ENCODE results near the gene AUH. TPM values are rescaled to one million over a fixed set of nuclear protein-coding genes. Genes with fewer than 3 reads are reported as not detected.
A peak's percentile ranks its signal among the peaks of the same experiment; 100 is the strongest.

The AUH gene
- total RNA-seq, 1 donor from 2014 or later, result 21.9 TPM

GRCh38 chr9:91222457-91222856, 139.3 kb downstream of the AUH start:
- peak overlapping the region; percentile 72 for H3K27ac ChIP-seq (ENCODE audit: low read depth, low read length)

GRCh38 chr9:91221332-91221731, 140.4 kb downstream of the AUH start:
- Histone ChIP-seq H3K4me1 (ENCODE audit: control insufficient read depth in 3 of 3, insufficient read depth in 3 of 3, low read length in 3 of 3) (peaks cover 5 to 15% (median 11%) of the 10 kb centered on the region in 3 donors), H3K27me3 (ENCODE audit: control insufficient read depth in 3 of 3, insufficient read depth in 3 of 3, low read length in 3 of 3) (no peaks in the 10 kb centered on the region), H3K4me3 (ENCODE audit: low read length in 3 of 3) (no peak overlapping the region), H3K9me3 (ENCODE audit: control insufficient read depth in 3 of 3, low read length in 3 of 3) (no peaks in the 10 kb centered on the region), H3K27ac (ENCODE audit: low read depth, low read length) (peak overlapping the region; percentile 72), H3K9ac (ENCODE audit: low read depth in 1 of 3, low read length in 3 of 3) (no peak overlapping the region), H3K36me3 (ENCODE audit: control insufficient read depth in 3 of 3, insufficient read depth in 3 of 3, low read length in 3 of 3) (peaks cover 9 to 15% (median 10%) of the 10 kb centered on the region in 3 donors)

More at GRCh38 chr9:91222457-91222856, 139.3 kb downstream of the AUH start:
- Histone ChIP-seq H3K9ac (ENCODE audit: low read depth in 1 of 3, low read length in 3 of 3) (peak overlapping the region in 2 of 3 donors; percentile 35 to 42), H3K9me3 (ENCODE audit: control insufficient read depth in 3 of 3, low read length in 3 of 3) (no peaks in the 10 kb centered on the region), H3K36me3 (ENCODE audit: control insufficient read depth in 3 of 3, insufficient read depth in 3 of 3, low read length in 3 of 3) (peaks cover 9 to 15% (median 10%) of the 10 kb centered on the region in 3 donors), H3K4me1 (ENCODE audit: control insufficient read depth in 3 of 3, insufficient read depth in 3 of 3, low read length in 3 of 3) (peaks cover 5 to 15% (median 11%) of the 10 kb centered on the region in 3 donors), H3K27me3 (ENCODE audit: control insufficient read depth in 3 of 3, insufficient read depth in 3 of 3, low read length in 3 of 3) (no peaks in the 10 kb centered on the region), H3K4me3 (ENCODE audit: low read length in 3 of 3) (no peak overlapping the region)

GRCh38 chr9:91220491-91221135, 141.1 kb downstream of the AUH start:
- Histone ChIP-seq H3K4me1 (ENCODE audit: control insufficient read depth in 3 of 3, insufficient read depth in 3 of 3, low read length in 3 of 3) (peaks cover 5 to 15% (median 11%) of the 10 kb centered on the region in 3 donors), H3K4me3 (ENCODE audit: low read length in 3 of 3) (no peak overlapping the region), H3K9ac (ENCODE audit: low read depth in 1 of 3, low read length in 3 of 3) (no peak overlapping the region), H3K27ac (ENCODE audit: low read depth, low read length) (peak overlapping the region; percentile 72), H3K36me3 (ENCODE audit: control insufficient read depth in 3 of 3, insufficient read depth in 3 of 3, low read length in 3 of 3) (peaks cover 9 to 15% (median 10%) of the 10 kb centered on the region in 3 donors), H3K9me3 (ENCODE audit: control insufficient read depth in 3 of 3, low read length in 3 of 3) (no peaks in the 10 kb centered on the region), H3K27me3 (ENCODE audit: control insufficient read depth in 3 of 3, insufficient read depth in 3 of 3, low read length in 3 of 3) (no peaks in the 10 kb centered on the region)

GRCh38 chr9:91220021-91220420, 141.7 kb downstream of the AUH start:
- H3K4me1 ChIP-seq (ENCODE audit: control insufficient read depth in 3 of 3, insufficient read depth in 3 of 3, low read length in 3 of 3), result peaks cover 5 to 15% (median 14%) of the 10 kb centered on the region in 3 donors
- no peak overlapping the region for H3K9ac ChIP-seq (ENCODE audit: low read depth in 1 of 3, low read length in 3 of 3)
- H3K4me3 ChIP-seq (ENCODE audit: low read length in 3 of 3), result no peak overlapping the region
- no peaks in the 10 kb centered on the region for H3K9me3 ChIP-seq (ENCODE audit: control insufficient read depth in 3 of 3, low read length in 3 of 3)
- no peak overlapping the region for H3K27ac ChIP-seq (ENCODE audit: low read depth, low read length)
- peaks cover 9 to 15% (median 10%) of the 10 kb centered on the region in 3 donors for H3K36me3 ChIP-seq (ENCODE audit: control insufficient read depth in 3 of 3, insufficient read depth in 3 of 3, low read length in 3 of 3)
- H3K27me3 ChIP-seq (ENCODE audit: control insufficient read depth in 3 of 3, insufficient read depth in 3 of 3, low read length in 3 of 3), result no peaks in the 10 kb centered on the region

GRCh38 chr9:91219557-91219956, 142.2 kb downstream of the AUH start:
- peaks cover 5 to 18% (median 15%) of the 10 kb centered on the region in 3 donors for H3K4me1 ChIP-seq (ENCODE audit: control insufficient read depth in 3 of 3, insufficient read depth in 3 of 3, low read length in 3 of 3)
- H3K27ac ChIP-seq (ENCODE audit: low read depth, low read length), result no peak overlapping the region
- no peaks in the 10 kb centered on the region for H3K9me3 ChIP-seq (ENCODE audit: control insufficient read depth in 3 of 3, low read length in 3 of 3)
- H3K4me3 ChIP-seq (ENCODE audit: low read length in 3 of 3), result no peak overlapping the region
- H3K36me3 ChIP-seq (ENCODE audit: control insufficient read depth in 3 of 3, insufficient read depth in 3 of 3, low read length in 3 of 3), result peaks cover 9 to 15% (median 10%) of the 10 kb centered on the region in 3 donors
- no peak overlapping the region for H3K9ac ChIP-seq (ENCODE audit: low read depth in 1 of 3, low read length in 3 of 3)
- no peaks in the 10 kb centered on the region for H3K27me3 ChIP-seq (ENCODE audit: control insufficient read depth in 3 of 3, insufficient read depth in 3 of 3, low read length in 3 of 3)

- Histone ChIP-seq H3K27me3 (ENCODE audit: control insufficient read depth in 3 of 3, insufficient read depth in 3 of 3, low read length in 3 of 3) (no peaks in the 10 kb centered on the region), H3K9ac (ENCODE audit: low read depth in 1 of 3, low read length in 3 of 3) (no peak overlapping the region), H3K27ac (ENCODE audit: low read depth, low read length) (no peak overlapping the region), H3K36me3 (ENCODE audit: control insufficient read depth in 3 of 3, insufficient read depth in 3 of 3, low read length in 3 of 3) (peaks cover 9 to 19% (median 10%) of the 10 kb centered on the region in 3 donors), H3K4me1 (ENCODE audit: control insufficient read depth in 3 of 3, insufficient read depth in 3 of 3, low read length in 3 of 3) (peaks cover 5 to 15% (median 9%) of the 10 kb centered on the region in 3 donors), H3K4me3 (ENCODE audit: low read length in 3 of 3) (no peak overlapping the region), H3K9me3 (ENCODE audit: control insufficient read depth in 3 of 3, low read length in 3 of 3) (no peaks in the 10 kb centered on the region)
These were observed 144.3 kb downstream of the AUH start for GRCh38 chr9:91217388-91217787.

GRCh38 chr9:91214867-91215266, 146.9 kb downstream of the AUH start:
- Histone ChIP-seq H3K36me3 (ENCODE audit: control insufficient read depth in 3 of 3, insufficient read depth in 3 of 3, low read length in 3 of 3) (peaks cover 6 to 10% (median 9%) of the 10 kb centered on the region in 3 donors), H3K9me3 (ENCODE audit: control insufficient read depth in 3 of 3, low read length in 3 of 3) (no peaks in the 10 kb centered on the region), H3K4me1 (ENCODE audit: control insufficient read depth in 3 of 3, insufficient read depth in 3 of 3, low read length in 3 of 3) (peaks cover 0 to 7% (median 0%) of the 10 kb centered on the region in 3 donors), H3K27me3 (ENCODE audit: control insufficient read depth in 3 of 3, insufficient read depth in 3 of 3, low read length in 3 of 3) (no peaks in the 10 kb centered on the region), H3K27ac (ENCODE audit: low read depth, low read length) (no peak overlapping the region), H3K9ac (ENCODE audit: low read depth in 1 of 3, low read length in 3 of 3) (peak overlapping the region in 1 of 3 donors; percentile 15), H3K4me3 (ENCODE audit: low read length in 3 of 3) (no peak overlapping the region)

- Histone ChIP-seq H3K9me3 (ENCODE audit: control insufficient read depth in 3 of 3, low read length in 3 of 3) (no peaks in the 10 kb centered on the region), H3K4me3 (ENCODE audit: low read length in 3 of 3) (no peak overlapping the region), H3K27me3 (ENCODE audit: control insufficient read depth in 3 of 3, insufficient read depth in 3 of 3, low read length in 3 of 3) (no peaks in the 10 kb centered on the region), H3K36me3 (ENCODE audit: control insufficient read depth in 3 of 3, insufficient read depth in 3 of 3, low read length in 3 of 3) (peaks cover 4 to 8% (median 6%) of the 10 kb centered on the region in 3 donors), H3K27ac (ENCODE audit: low read depth, low read length) (no peak overlapping the region), H3K9ac (ENCODE audit: low read depth in 1 of 3, low read length in 3 of 3) (no peak overlapping the region), H3K4me1 (ENCODE audit: control insufficient read depth in 3 of 3, insufficient read depth in 3 of 3, low read length in 3 of 3) (peaks cover 0 to 7% (median 0%) of the 10 kb centered on the region in 3 donors)
These were observed 147.6 kb downstream of the AUH start for GRCh38 chr9:91214086-91214485.

- H3K9me3 ChIP-seq (ENCODE audit: control insufficient read depth in 3 of 3, low read length in 3 of 3), result no peaks in the 10 kb centered on the region
- no peaks in the 10 kb centered on the region for H3K27me3 ChIP-seq (ENCODE audit: control insufficient read depth in 3 of 3, insufficient read depth in 3 of 3, low read length in 3 of 3)
- H3K36me3 ChIP-seq (ENCODE audit: control insufficient read depth in 3 of 3, insufficient read depth in 3 of 3, low read length in 3 of 3), result peaks cover 0 to 4% (median 0%) of the 10 kb centered on the region in 3 donors
- H3K4me3 ChIP-seq (ENCODE audit: low read length in 3 of 3), result no peak overlapping the region
- peaks cover 9 to 14% (median 9%) of the 10 kb centered on the region in 3 donors for H3K4me1 ChIP-seq (ENCODE audit: control insufficient read depth in 3 of 3, insufficient read depth in 3 of 3, low read length in 3 of 3)
- H3K9ac ChIP-seq (ENCODE audit: low read depth in 1 of 3, low read length in 3 of 3), result no peak overlapping the region
- H3K27ac ChIP-seq (ENCODE audit: low read depth, low read length), result no peak overlapping the region
These were observed 149.0 kb downstream of the AUH start for GRCh38 chr9:91212596-91213243.

GRCh38 chr9:91211919-91212318, 149.8 kb downstream of the AUH start:
- peaks cover 0 to 4% (median 0%) of the 10 kb centered on the region in 3 donors for H3K36me3 ChIP-seq (ENCODE audit: control insufficient read depth in 3 of 3, insufficient read depth in 3 of 3, low read length in 3 of 3)
- H3K9ac ChIP-seq (ENCODE audit: low read depth in 1 of 3, low read length in 3 of 3), result no peak overlapping the region
- peaks cover 13 to 17% (median 17%) of the 10 kb centered on the region in 3 donors for H3K4me1 ChIP-seq (ENCODE audit: control insufficient read depth in 3 of 3, insufficient read depth in 3 of 3, low read length in 3 of 3)
- H3K4me3 ChIP-seq (ENCODE audit: low read length in 3 of 3), result no peak overlapping the region
- no peaks in the 10 kb centered on the region for H3K27me3 ChIP-seq (ENCODE audit: control insufficient read depth in 3 of 3, insufficient read depth in 3 of 3, low read length in 3 of 3)
- H3K9me3 ChIP-seq (ENCODE audit: control insufficient read depth in 3 of 3, low read length in 3 of 3), result no peaks in the 10 kb centered on the region
- H3K27ac ChIP-seq (ENCODE audit: low read depth, low read length), result no peak overlapping the region
